NCI-H345 treated with DMSO at 0.1 percent for 48 hours (cell line): ENCODE measurements around the gene POLD3.

ENCODE experiments used
- DNase-seq: peaks from one replicate; lab custom pipeline; 2025; ENCODE audit not compliant: unreplicated experiment; lab: John Stamatoyannopoulos, UW

POLD3 gene

DNA sequence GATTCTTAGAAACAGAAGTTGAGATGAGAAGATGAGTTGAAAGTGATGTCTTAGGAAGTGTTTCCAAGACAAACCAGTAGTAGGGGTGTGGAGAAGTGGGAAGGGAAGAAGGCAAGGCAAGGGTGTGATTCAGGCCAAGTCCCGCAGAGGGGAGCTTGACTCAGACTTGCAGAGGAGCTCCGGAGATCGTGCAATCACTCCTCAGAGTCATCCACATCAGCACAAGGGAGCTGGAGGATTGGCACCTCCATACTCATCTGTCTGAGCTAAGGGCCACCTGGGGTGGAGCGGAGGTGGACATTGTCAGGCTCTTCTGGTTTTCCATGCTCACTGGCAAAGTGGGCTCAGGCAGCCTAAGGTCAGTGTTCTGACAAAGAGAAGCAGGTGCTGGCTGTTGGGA, 94.4 kb downstream of the POLD3 start:
- DNase-seq = no peak

- no peak for DNase-seq
Observed at GRCh38 chr11:74687237-74688023, 95.0 kb downstream of the POLD3 start.

GRCh38 chr11:74689666-74690065, 97.3 kb downstream of the POLD3 start:
- no peak for DNase-seq

GRCh38 chr11:74691755-74692154, 99.4 kb downstream of the POLD3 start:
- DNase-seq = no peak
